Fibroblast of lung (primary cell): Measurements from ENCODE around the gene ELP4.

Source experiments
- CTCF ChIP-seq, 2 donors: IDR thresholded peaks in 1 of 2; conservative IDR thresholded peaks in 1 of 2; 1 replicate in 1 of 2; 2 replicates in 1 of 2; pipeline ENCODE4 v1.5.1; 2011 to 2012; ENCODE audit warnings: low read length in 2 of 2, control low read depth in 1 of 2, inconsistent platforms in 1 of 2, low read depth in 1 of 2, mild to moderate bottlenecking in 1 of 2
- EZH2 ChIP-seq: IDR thresholded peaks from 2 replicates; pipeline ENCODE4 v1.5.1; 2012; ENCODE audit warnings: low read length, control low read depth, mild to moderate bottlenecking; ENCODE audit errors: missing control alignments

- TF ChIP-seq EZH2, result no peak
- no peak for TF ChIP-seq CTCF (conservative IDR thresholded peaks at IDR 0.05 in 1 of 2, IDR thresholded peaks at IDR 0.05 in 1 of 2; ENCODE audit: low read depth in 1 of 2, low read length in 2 of 2)
Observed at GRCh38 chr11:31720225-31720624, 210.7 kb downstream of the ELP4 start.
